AG04450 (cell line): Measurements from ENCODE around the gene TMEM245. TPM values are rescaled to one million over a fixed set of nuclear protein-coding genes. Genes with fewer than 3 reads are reported as not detected.

Experiments used
- CTCF ChIA-PET: fragments of 300-600, 350-600 bp; formaldehyde crosslinking; extraction: SDS; loops from one replicate; lab custom pipeline; 2022; ENCODE audit warnings: antibody characterized with exemption, inconsistent platforms; lab: Charles Lee
- POLR2A ChIA-PET: fragments of 350-600 bp; formaldehyde crosslinking; extraction: SDS; loops from one replicate; lab custom pipeline; 2021; ENCODE audit warnings: antibody characterized with exemption, inconsistent platforms; lab: Yijun Ruan, JAX
- DNase-seq: peaks from one replicate; pipeline ENCODE4 v3.0.0-alpha.2; 2011; ENCODE audit warnings: low read depth, low spot score
- H3K27ac ChIP-seq: one replicate; pipeline ENCODE4 v1.5.1; 2012; ENCODE audit warnings: low read depth, low read length, control low read depth
- H3K27me3 ChIP-seq: one replicate; pipeline ENCODE4 v1.6.0; 2012; ENCODE audit warnings: low read length; ENCODE audit not compliant: control insufficient read depth, insufficient read depth
- H3K4me3 ChIP-seq: 2 replicates; pipeline ENCODE4 v1.5.1; 2011; ENCODE audit warnings: mild to moderate bottlenecking, low read depth, low read length, control low read depth
- H3K9me3 ChIP-seq: 2 replicates; pipeline ENCODE4 v1.5.1; 2012; ENCODE audit warnings: low read length; ENCODE audit not compliant: control insufficient read depth, insufficient read depth
- CTCF ChIP-seq: IDR thresholded peaks from 2 replicates; pipeline ENCODE4 v1.5.1; 2011; ENCODE audit warnings: low read depth, low read length, control low read depth, inconsistent platforms
- polyA plus RNA-seq: library from polyadenylated mRNA; depleted of rRNA; stranded (reverse); fragments of >200 nt; gene quantifications from 2 replicates; pipeline ENCODE4 v1.2.3, GENCODE V29; 2011

Gene TMEM245
- polyA plus RNA-seq, 1 experiment, result 42.0 TPM

- Histone ChIP-seq H3K4me3 (no peak overlapping the region), H3K9me3 (no peaks in the 10 kb centered on the region), H3K27ac (no peak overlapping the region), H3K27me3 (no peaks in the 10 kb centered on the region)
- TF ChIP-seq CTCF, result no peak
- ChIA-PET CTCF (no interaction called here), POLR2A (no interaction called here)
- no peak for DNase-seq
These were observed 128.3 kb downstream of the TMEM245 start for GRCh38 chr9:108991479-108991878.

GRCh38 chr9:108983885-108984284 is 135.9 kb downstream of the TMEM245 start:
- Histone ChIP-seq H3K4me3 (no peak overlapping the region), H3K27ac (no peak overlapping the region), H3K27me3 (no peaks in the 10 kb centered on the region), H3K9me3 (no peaks in the 10 kb centered on the region)
- ChIA-PET CTCF (no interaction called here), POLR2A (no interaction called here)
- no peak for DNase-seq
- no peak for TF ChIP-seq CTCF

GRCh38 chr9:108980893-108981292 is 138.9 kb downstream of the TMEM245 start:
- ChIA-PET POLR2A (no interaction called here), CTCF (no interaction called here)
- H3K4me3 ChIP-seq, result no peak overlapping the region
- H3K27me3 ChIP-seq, result no peaks in the 10 kb centered on the region
- no peaks in the 10 kb centered on the region for H3K9me3 ChIP-seq
- no peak overlapping the region for H3K27ac ChIP-seq
- no peak for DNase-seq
- no peak for TF ChIP-seq CTCF

GRCh38 chr9:108978205-108978604 is 141.5 kb downstream of the TMEM245 start:
- DNase-seq, result no peak
- POLR2A ChIA-PET, result no interaction called here
- H3K9me3 ChIP-seq, result no peaks in the 10 kb centered on the region
- no peak overlapping the region for H3K27ac ChIP-seq
- H3K27me3 ChIP-seq, result no peaks in the 10 kb centered on the region
- no peak for TF ChIP-seq CTCF
- no peak overlapping the region for H3K4me3 ChIP-seq
- CTCF ChIA-PET, result interaction anchor here (1.7 kb wide), 1 partner anchor 24 kb away, joined by 9 read pairs; no protein-coding TSS in a partner anchor

GRCh38 chr9:108973895-108974294 is 145.9 kb downstream of the TMEM245 start:
- no peak overlapping the region for H3K4me3 ChIP-seq
- no peak for TF ChIP-seq CTCF
- CTCF ChIA-PET, result no interaction called here

More at GRCh38 chr9:108973895-108974294, 145.9 kb downstream of the TMEM245 start:
- no peaks in the 10 kb centered on the region for H3K27me3 ChIP-seq
- no peaks in the 10 kb centered on the region for H3K9me3 ChIP-seq
- POLR2A ChIA-PET, result no interaction called here
- no peak overlapping the region for H3K27ac ChIP-seq
- no peak for DNase-seq
